SK-N-SH treated with all-trans-retinoic acid at 6 μM for 48 hours (cell line): ENCODE results near the gene JDP2.

Experiments
- ATAC-seq: fragments of 200-7000 bp; cut with Tn5 transposase; 3 replicates; pipeline ENCODE4 v1.9.1; 2020; ENCODE audit warnings: mild to moderate bottlenecking, moderate library complexity
- ARNTL ChIP-seq: fragments of 450-650 bp; formaldehyde crosslinking; IDR thresholded peaks from 2 replicates; pipeline ENCODE4 v1.5.0; 2020; ENCODE audit warnings: low read depth, mild to moderate bottlenecking, moderate library complexity, borderline replicate concordance
- BACH2 ChIP-seq: fragments of 250-450 bp; sonication (Bioruptor Pico); IDR thresholded peaks from 2 replicates; pipeline ENCODE4 v1.9.0; 2021; ENCODE audit warnings: mild to moderate bottlenecking, borderline replicate concordance
- CREB5 ChIP-seq: fragments of 250-450 bp; sonication (Bioruptor Pico); IDR thresholded peaks from 2 replicates; pipeline ENCODE4 v1.5.1; 2020; ENCODE audit warnings: low read depth, mild to moderate bottlenecking, moderate library complexity
- CSDC2 ChIP-seq: fragments of 250-450 bp; sonication (Bioruptor Pico); IDR thresholded peaks from 2 replicates; pipeline ENCODE4 v1.5.0; 2020; ENCODE audit warnings: mild to moderate bottlenecking, moderate library complexity
- CSRNP3 ChIP-seq: fragments of 250-450 bp; sonication (Bioruptor Pico); IDR thresholded peaks from 2 replicates; pipeline ENCODE4 v1.5.1; 2021; ENCODE audit warnings: mild to moderate bottlenecking, moderate library complexity
- ESRRG ChIP-seq: fragments of 250-450 bp; sonication (Bioruptor Pico); IDR thresholded peaks from 2 replicates; pipeline ENCODE4 v1.6.1; 2021; ENCODE audit warnings: mild to moderate bottlenecking
- GLIS3 ChIP-seq: fragments of 250-450 bp; sonication (Bioruptor Pico); IDR thresholded peaks from 2 replicates; pipeline ENCODE4 v1.5.0; 2020; ENCODE audit warnings: mild to moderate bottlenecking, moderate library complexity
- ISL1 ChIP-seq: fragments of 250-450 bp; sonication (Bioruptor Pico); IDR thresholded peaks from 2 replicates; pipeline ENCODE4 v2.1.2; 2022; ENCODE audit warnings: mild to moderate bottlenecking, moderate library complexity
- OSR1 ChIP-seq: fragments of 250-450 bp; sonication (Bioruptor Pico); IDR thresholded peaks from 2 replicates; pipeline ENCODE4 v1.8.0; 2022; ENCODE audit warnings: moderate library complexity, mild to moderate bottlenecking, inconsistent platforms
- PATZ1 ChIP-seq: fragments of 250-450 bp; sonication (Bioruptor Pico); IDR thresholded peaks from 2 replicates; pipeline ENCODE4 v1.8.0; 2020; ENCODE audit warnings: mild to moderate bottlenecking, moderate library complexity, borderline replicate concordance
- POU6F1 ChIP-seq: fragments of 250-450 bp; sonication (Bioruptor Pico); IDR thresholded peaks from 2 replicates; pipeline ENCODE4 v1.8.0; 2021; ENCODE audit warnings: low read depth, mild to moderate bottlenecking, moderate library complexity, borderline replicate concordance
- PPARA ChIP-seq: fragments of 250-450 bp; sonication (Bioruptor Pico); IDR thresholded peaks from 2 replicates; pipeline ENCODE4 v1.5.0; 2020; ENCODE audit warnings: mild to moderate bottlenecking, borderline replicate concordance
- RARB ChIP-seq: fragments of 250-450 bp; sonication (Bioruptor Pico); IDR thresholded peaks from 2 replicates; pipeline ENCODE4 v1.8.0; 2021; ENCODE audit warnings: mild to moderate bottlenecking, moderate library complexity
- TCF4 ChIP-seq: fragments of 250-450 bp; sonication (Bioruptor Pico); IDR thresholded peaks from 2 replicates; pipeline ENCODE4 v1.8.0; 2021; ENCODE audit warnings: mild to moderate bottlenecking, moderate library complexity, borderline replicate concordance
- TOX ChIP-seq: fragments of 250-450 bp; sonication (Bioruptor Pico); IDR thresholded peaks from 2 replicates; pipeline ENCODE4 v1.8.0; 2021; ENCODE audit warnings: mild to moderate bottlenecking, moderate library complexity, borderline replicate concordance
- TSHZ2 ChIP-seq: fragments of 250-450 bp; sonication (Bioruptor Pico); IDR thresholded peaks from 2 replicates; pipeline ENCODE4 v1.5.0; 2020; ENCODE audit warnings: mild to moderate bottlenecking, moderate library complexity
- ZC3H10 ChIP-seq: fragments of 250-450 bp; sonication (Bioruptor Pico); IDR thresholded peaks from 2 replicates; pipeline ENCODE4 v1.5.1; 2021; ENCODE audit warnings: mild to moderate bottlenecking, moderate library complexity
- ZNF565 ChIP-seq: fragments of 450-650 bp; formaldehyde crosslinking; conservative IDR thresholded peaks from 2 replicates; pipeline ENCODE4 v1.5.0; 2020; ENCODE audit warnings: low read depth, mild to moderate bottlenecking, moderate library complexity
- ZNF70 ChIP-seq: fragments of 450-650 bp; formaldehyde crosslinking; IDR thresholded peaks from 2 replicates; pipeline ENCODE4 v1.5.0; 2020; ENCODE audit warnings: mild to moderate bottlenecking, moderate library complexity
- ZNF8 ChIP-seq: fragments of 450-650 bp; formaldehyde crosslinking; IDR thresholded peaks from 2 replicates; pipeline ENCODE4 v1.5.0; 2020; ENCODE audit warnings: mild to moderate bottlenecking, moderate library complexity

Gene JDP2

GRCh38 chr14:75430116-75430515, 2.3 kb downstream of the JDP2 start:
- TF ChIP-seq CSDC2 (CRISPR knock-in tag) (no peak), ZNF565 (no peak), TCF4 (CRISPR knock-in tag) (no peak), CSRNP3 (no peak), ARNTL (CRISPR knock-in tag) (no peak), ZNF70 (CRISPR knock-in tag) (no peak), RARB (CRISPR knock-in tag) (no peak), POU6F1 (CRISPR knock-in tag) (no peak)
- no peak for ATAC-seq

GRCh38 chr14:75430526-75430925, 2.7 kb downstream of the JDP2 start:
- TF ChIP-seq TOX (CRISPR knock-in tag) (no peak), POU6F1 (CRISPR knock-in tag) (no peak), CSRNP3 (no peak), ZNF70 (CRISPR knock-in tag) (no peak), ISL1 (CRISPR knock-in tag) (no peak), BACH2 (CRISPR knock-in tag) (no peak), CREB5 (CRISPR knock-in tag) (no peak), ARNTL (CRISPR knock-in tag) (no peak), ZNF8 (CRISPR knock-in tag) (no peak)
- ATAC-seq, result no peak

- TF ChIP-seq RARB (CRISPR knock-in tag) (no peak), TSHZ2 (CRISPR knock-in tag) (no peak), ZNF70 (CRISPR knock-in tag) (no peak), PATZ1 (CRISPR knock-in tag) (no peak), CSRNP3 (no peak), ZC3H10 (CRISPR knock-in tag) (no peak), BACH2 (CRISPR knock-in tag) (no peak), GLIS3 (CRISPR knock-in tag) (no peak), TCF4 (CRISPR knock-in tag) (no peak), PPARA (CRISPR knock-in tag) (no peak), OSR1 (no peak), ISL1 (CRISPR knock-in tag) (no peak), ZNF8 (CRISPR knock-in tag) (no peak), TOX (CRISPR knock-in tag) (no peak), ESRRG (CRISPR knock-in tag) (no peak), ARNTL (CRISPR knock-in tag) (no peak), CSDC2 (CRISPR knock-in tag) (no peak)
- ATAC-seq, result no peak
Observed at GRCh38 chr14:75430976-75431375, 3.2 kb downstream of the JDP2 start.
